ENCODE results near the gene SPTB. TPM values are rescaled to one million over a fixed set of nuclear protein-coding genes. Genes with fewer than 3 reads are reported as not detected.

The SPTB gene
- total and polyA plus RNA-seq, 10 of the 15 experiments (the other 5 are each of a cell fraction or from before 2014, with no cell fraction given), result under 0.01 to 0.04 (median 0.02) TPM; not detected in 4

DNA sequence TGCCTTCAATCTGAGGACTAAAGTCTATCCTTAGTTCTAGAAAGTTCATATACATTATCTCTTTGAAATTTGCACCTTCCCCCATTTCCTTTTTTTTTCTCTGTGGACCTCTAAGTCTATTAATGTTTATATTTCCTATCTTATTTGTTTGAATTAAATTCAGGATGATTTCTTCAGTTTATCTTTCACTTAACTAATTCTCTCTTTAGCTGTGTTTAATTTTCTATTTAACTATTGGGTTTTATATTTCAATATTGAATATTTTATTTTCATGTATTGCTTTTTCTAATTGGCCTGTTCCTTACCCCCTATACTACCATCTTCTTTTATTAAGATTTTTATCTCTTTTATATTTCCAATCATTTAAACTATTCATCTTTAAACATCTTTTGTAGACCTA lies 166.0 kb downstream of the SPTB start (continued):
- TF ChIP-seq RFX5 (IDR thresholded peaks at IDR 0.05; ENCODE audit: low read depth, low read length), result no peak

DNA sequence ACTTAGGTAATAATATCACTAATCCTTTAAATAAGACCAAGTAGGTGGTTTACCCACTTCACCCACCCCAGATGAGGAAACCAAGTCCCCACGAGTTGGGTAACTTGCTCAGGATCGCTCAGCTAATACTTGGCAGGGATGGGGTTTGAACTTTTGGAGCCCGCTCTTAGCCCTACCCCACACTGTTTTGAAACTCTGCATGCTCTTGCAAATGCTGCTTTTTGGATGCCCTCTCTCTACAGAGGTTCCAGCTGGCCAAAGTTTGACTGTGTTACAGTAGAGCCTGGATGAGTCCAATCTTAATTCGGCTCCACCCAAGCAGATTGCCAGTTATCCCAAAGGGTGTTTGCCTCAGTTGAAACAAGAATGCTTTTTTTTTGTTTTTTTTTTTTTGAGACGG lies 168.7 kb downstream of the SPTB start:
- Histone ChIP-seq H3K27me3 (replicated peaks in 1 of 2; ENCODE audit: control insufficient read depth in 2 of 2, insufficient read depth in 2 of 2, low read length in 1 of 2) (peaks cover 0 to 9% of the 10 kb centered on the region in 2 experiments; a peak in 3 of 4 replicates), H3K9ac (ENCODE audit: control insufficient read depth, insufficient read depth, low read length) (no peak overlapping the region), H3K4me3 (no peak overlapping the region), H3K27ac (ENCODE audit: control insufficient read depth, insufficient read depth) (no peak overlapping the region), H2AFZ (ENCODE audit: control insufficient read depth, low read depth, low read length) (no peak overlapping the region), H3K36me3 (ENCODE audit: control insufficient read depth in 2 of 2, insufficient read depth in 2 of 2, low read length in 1 of 2) (no peaks in the 10 kb centered on the region), H4K20me1 (ENCODE audit: control insufficient read depth, insufficient read depth) (no peaks in the 10 kb centered on the region), H3K9me3 (replicated peaks; ENCODE audit: control insufficient read depth, insufficient read depth, low read length) (peaks cover 2% of the 10 kb centered on the region; the same call in 2 of the 3 replicates), H3K4me1 (ENCODE audit: control insufficient read depth, insufficient read depth, low read length) (peaks cover 5% of the 10 kb centered on the region; the same call in 1 of the 2 replicates), H3K79me2 (ENCODE audit: control insufficient read depth, insufficient read depth, low read length) (no peaks in the 10 kb centered on the region), H3K4me2 (ENCODE audit: control insufficient read depth, insufficient read depth) (no peak overlapping the region)
- BruUV-seq (replicated peaks), result no TSS peak
- no peak for FAIRE-seq
- intact Hi-C loops (cut with micrococcal nuclease; ENCODE audit: unreplicated experiment) (no loop called here), in situ Hi-C loops (cut with MboI) (no loop called here)
- SMC1A ChIA-PET (ENCODE audit: uncharacterized antibody, unreplicated experiment), result no interaction called here
- no peak for ATAC-seq
- POLR2A ChIA-PET, result interaction anchor here (1.0 kb wide), 1 partner anchor 14 kb away, joined by 3 read pairs; no protein-coding TSS in a partner anchor
- WGBS (ENCODE audit: insufficient coverage, insufficient replicate concordance, low lambda C conversion rate, missing lambda C conversion rate), result 42% methylated on average over 4 of the region's 5 CpGs
- TF ChIP-seq FOS (IDR thresholded peaks at IDR 0.05; ENCODE audit: borderline replicate concordance, extremely low read depth, insufficient read length), result no peak
- RAD21 ChIA-PET (ENCODE audit: unreplicated experiment), result no interaction called here
- no peak for DNase-seq (ENCODE audit: low read depth, low spot score)
- CTCF ChIA-PET, result no interaction called here

DNA sequence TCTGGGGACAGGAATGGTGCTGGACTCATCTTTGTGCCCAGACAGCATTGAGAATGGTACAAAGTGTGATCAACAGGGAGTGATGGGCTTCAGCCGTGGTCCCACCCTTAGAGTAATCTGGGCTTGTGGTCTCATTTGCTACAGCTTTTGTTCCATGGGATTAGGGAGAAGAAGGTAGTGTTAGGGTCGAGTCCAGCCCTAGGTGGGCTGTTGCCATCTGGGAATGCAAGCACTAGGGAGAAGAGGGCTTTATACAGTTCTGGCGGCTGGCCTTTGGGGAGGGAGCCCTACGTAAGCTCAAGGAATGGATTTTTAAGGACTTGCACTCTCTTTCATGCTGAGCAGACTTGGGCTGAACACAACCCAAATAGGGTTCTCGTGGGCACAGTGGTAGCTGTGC lies 170.6 kb downstream of the SPTB start:
- H3K4me1 ChIP-seq (ENCODE audit: control insufficient read depth, insufficient read depth, low read length), result peaks cover 5% of the 10 kb centered on the region; the same call in 1 of the 2 replicates
- no TSS peak for BruUV-seq (replicated peaks)
- no peak overlapping the region for H3K4me2 ChIP-seq (ENCODE audit: control insufficient read depth, insufficient read depth)
- in situ Hi-C loops (cut with MboI) (no loop called here), intact Hi-C loops (cut with micrococcal nuclease; ENCODE audit: unreplicated experiment) (no loop called here)
- TF ChIP-seq CBX5 (IDR thresholded peaks at IDR 0.05; ENCODE audit: low read depth) (no peak), RB1 (IDR thresholded peaks at IDR 0.05; ENCODE audit: borderline replicate concordance) (no peak), JUND (IDR thresholded peaks at IDR 0.05; ENCODE audit: low read depth, low read length) (no peak), SIN3A (IDR thresholded peaks at IDR 0.05; ENCODE audit: low read depth, low read length) (no peak), RCOR1 (conservative IDR thresholded peaks at IDR 0.05; ENCODE audit: low read depth, low read length) (no peak), SMAD5 (IDR thresholded peaks at IDR 0.05; ENCODE audit: low read depth) (no peak), NFXL1 (IDR thresholded peaks at IDR 0.05; ENCODE audit: borderline replicate concordance) (no peak), KLF5 (IDR thresholded peaks at IDR 0.05; ENCODE audit: partially characterized antibody) (no peak)
- TF ChIP-seq, protein P1, sequence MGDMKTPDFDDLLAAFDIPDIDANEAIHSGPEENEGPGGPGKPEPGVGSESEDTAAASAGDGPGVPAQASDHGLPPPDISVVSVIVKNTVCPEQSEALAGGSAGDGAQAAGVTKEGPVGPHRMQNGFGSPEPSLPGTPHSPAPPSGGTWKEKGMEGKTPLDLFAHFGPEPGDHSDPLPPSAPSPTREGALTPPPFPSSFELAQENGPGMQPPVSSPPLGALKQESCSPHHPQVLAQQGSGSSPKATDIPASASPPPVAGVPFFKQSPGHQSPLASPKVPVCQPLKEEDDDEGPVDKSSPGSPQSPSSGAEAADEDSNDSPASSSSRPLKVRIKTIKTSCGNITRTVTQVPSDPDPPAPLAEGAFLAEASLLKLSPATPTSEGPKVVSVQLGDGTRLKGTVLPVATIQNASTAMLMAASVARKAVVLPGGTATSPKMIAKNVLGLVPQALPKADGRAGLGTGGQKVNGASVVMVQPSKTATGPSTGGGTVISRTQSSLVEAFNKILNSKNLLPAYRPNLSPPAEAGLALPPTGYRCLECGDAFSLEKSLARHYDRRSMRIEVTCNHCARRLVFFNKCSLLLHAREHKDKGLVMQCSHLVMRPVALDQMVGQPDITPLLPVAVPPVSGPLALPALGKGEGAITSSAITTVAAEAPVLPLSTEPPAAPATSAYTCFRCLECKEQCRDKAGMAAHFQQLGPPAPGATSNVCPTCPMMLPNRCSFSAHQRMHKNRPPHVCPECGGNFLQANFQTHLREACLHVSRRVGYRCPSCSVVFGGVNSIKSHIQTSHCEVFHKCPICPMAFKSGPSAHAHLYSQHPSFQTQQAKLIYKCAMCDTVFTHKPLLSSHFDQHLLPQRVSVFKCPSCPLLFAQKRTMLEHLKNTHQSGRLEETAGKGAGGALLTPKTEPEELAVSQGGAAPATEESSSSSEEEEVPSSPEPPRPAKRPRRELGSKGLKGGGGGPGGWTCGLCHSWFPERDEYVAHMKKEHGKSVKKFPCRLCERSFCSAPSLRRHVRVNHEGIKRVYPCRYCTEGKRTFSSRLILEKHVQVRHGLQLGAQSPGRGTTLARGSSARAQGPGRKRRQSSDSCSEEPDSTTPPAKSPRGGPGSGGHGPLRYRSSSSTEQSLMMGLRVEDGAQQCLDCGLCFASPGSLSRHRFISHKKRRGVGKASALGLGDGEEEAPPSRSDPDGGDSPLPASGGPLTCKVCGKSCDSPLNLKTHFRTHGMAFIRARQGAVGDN (IDR thresholded peaks at IDR 0.05), result no peak
- H3K27me3 ChIP-seq (replicated peaks in 1 of 2; ENCODE audit: control insufficient read depth in 2 of 2, insufficient read depth in 2 of 2, low read length in 1 of 2), result peaks cover 3 to 9% of the 10 kb centered on the region in 2 experiments; a peak in 3 of 4 replicates
- H3K9ac ChIP-seq (ENCODE audit: control insufficient read depth, insufficient read depth, low read length), result no peak overlapping the region
- DNase-seq (ENCODE audit: low read depth, low spot score) (no peak), ATAC-seq (no peak), FAIRE-seq (no peak)
- 38% methylated on average over 5 of the region's 5 CpGs for WGBS (ENCODE audit: insufficient coverage, insufficient replicate concordance, low lambda C conversion rate, missing lambda C conversion rate)
- POLR2A ChIA-PET, result no interaction called here
- H3K27ac ChIP-seq (ENCODE audit: control insufficient read depth, insufficient read depth), result no peak overlapping the region
- no peak overlapping the region for H2AFZ ChIP-seq (ENCODE audit: control insufficient read depth, low read depth, low read length)
- H3K79me2 ChIP-seq (ENCODE audit: control insufficient read depth, insufficient read depth, low read length), result no peaks in the 10 kb centered on the region
- no peaks in the 10 kb centered on the region for H4K20me1 ChIP-seq (ENCODE audit: control insufficient read depth, insufficient read depth)
- H3K36me3 ChIP-seq (ENCODE audit: control insufficient read depth in 2 of 2, insufficient read depth in 2 of 2, low read length in 1 of 2), result no peaks in the 10 kb centered on the region
- no peak overlapping the region for H3K4me3 ChIP-seq
- SMC1A ChIA-PET (ENCODE audit: uncharacterized antibody, unreplicated experiment), result interaction anchor here (0.6 to 1.5 kb wide), 4 partner anchors 10 to 17 kb away, joined by 3 to 4 read pairs (median 4); no protein-coding TSS in a partner anchor
- peaks cover 2% of the 10 kb centered on the region; the same call in 2 of the 3 replicates for H3K9me3 ChIP-seq (replicated peaks; ENCODE audit: control insufficient read depth, insufficient read depth, low read length)
- CTCF ChIA-PET, result interaction anchor here (0.7 to 3.3 kb wide), 5 partner anchors 8 to 39 kb away, joined by 3 to 10 read pairs (median 4); no protein-coding TSS in a partner anchor
- RAD21 ChIA-PET (ENCODE audit: unreplicated experiment), result interaction anchor here (0.8 kb wide), 1 partner anchor 39 kb away, joined by 3 read pairs; no protein-coding TSS in a partner anchor
